Astrocyte of the spinal cord (primary cell): Measurements from ENCODE around the gene CDC42BPB.

ENCODE experiments used
- DNase-seq: peaks from one replicate; pipeline ENCODE4 v3.0.0; 2011; ENCODE audit warnings: low read depth, low spot score
- H3K4me3 ChIP-seq: 2 replicates; pipeline ENCODE4 v1.5.1; 2011; ENCODE audit warnings: low read depth, mild to moderate bottlenecking, low read length, moderate library complexity
- in situ Hi-C: cut with HindIII; loops from 2 replicates; pipeline ENCODE4 v1.10.0; 2017; ENCODE audit warnings: low sequenced_read_pairs
- TF ChIP-seq, protein P1 (sequence below): IDR thresholded peaks from 2 replicates; pipeline ENCODE4 v1.5.1; 2012; ENCODE audit warnings: low read depth, mild to moderate bottlenecking, low read length, inconsistent platforms

Gene CDC42BPB

DNA sequence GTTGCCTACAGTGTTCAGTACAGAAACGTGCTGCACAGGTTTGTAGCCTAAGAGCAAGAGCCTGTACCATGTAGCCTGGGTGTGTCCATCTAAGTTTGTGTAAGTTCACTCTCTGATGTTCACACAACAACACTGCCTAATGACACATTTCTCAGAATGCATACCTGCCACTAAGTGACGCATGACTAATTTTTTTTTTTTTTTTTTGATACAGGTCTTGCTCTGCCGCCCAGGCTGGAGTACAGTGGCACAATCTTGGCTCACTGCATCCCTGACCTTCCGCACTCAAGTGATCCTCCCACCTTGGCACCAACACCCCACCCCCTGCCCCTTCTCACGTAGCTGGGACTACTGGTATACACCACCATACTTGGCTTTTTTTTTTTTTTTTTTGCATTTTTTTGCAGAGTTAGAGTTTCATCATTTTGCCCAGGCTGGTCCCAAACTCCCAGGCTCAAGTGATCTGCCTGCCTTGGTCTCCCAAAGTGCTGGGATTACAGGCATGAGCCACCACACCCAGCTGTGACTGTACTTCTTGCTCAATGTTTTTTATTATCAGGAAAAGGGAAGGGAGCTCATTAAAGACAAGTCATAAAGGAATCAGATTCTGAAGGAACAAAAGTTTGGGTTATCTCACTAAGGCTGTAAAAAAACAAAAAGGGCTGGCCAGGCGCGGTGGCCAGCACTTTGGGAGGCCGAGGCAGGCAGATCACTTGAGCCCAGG is 10.0 kb upstream of the CDC42BPB start:
- in situ Hi-C loops = no loop called here
- TF ChIP-seq, protein P1, sequence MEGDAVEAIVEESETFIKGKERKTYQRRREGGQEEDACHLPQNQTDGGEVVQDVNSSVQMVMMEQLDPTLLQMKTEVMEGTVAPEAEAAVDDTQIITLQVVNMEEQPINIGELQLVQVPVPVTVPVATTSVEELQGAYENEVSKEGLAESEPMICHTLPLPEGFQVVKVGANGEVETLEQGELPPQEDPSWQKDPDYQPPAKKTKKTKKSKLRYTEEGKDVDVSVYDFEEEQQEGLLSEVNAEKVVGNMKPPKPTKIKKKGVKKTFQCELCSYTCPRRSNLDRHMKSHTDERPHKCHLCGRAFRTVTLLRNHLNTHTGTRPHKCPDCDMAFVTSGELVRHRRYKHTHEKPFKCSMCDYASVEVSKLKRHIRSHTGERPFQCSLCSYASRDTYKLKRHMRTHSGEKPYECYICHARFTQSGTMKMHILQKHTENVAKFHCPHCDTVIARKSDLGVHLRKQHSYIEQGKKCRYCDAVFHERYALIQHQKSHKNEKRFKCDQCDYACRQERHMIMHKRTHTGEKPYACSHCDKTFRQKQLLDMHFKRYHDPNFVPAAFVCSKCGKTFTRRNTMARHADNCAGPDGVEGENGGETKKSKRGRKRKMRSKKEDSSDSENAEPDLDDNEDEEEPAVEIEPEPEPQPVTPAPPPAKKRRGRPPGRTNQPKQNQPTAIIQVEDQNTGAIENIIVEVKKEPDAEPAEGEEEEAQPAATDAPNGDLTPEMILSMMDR = no peak
- no peak overlapping the region for H3K4me3 ChIP-seq
- no peak for DNase-seq

DNA sequence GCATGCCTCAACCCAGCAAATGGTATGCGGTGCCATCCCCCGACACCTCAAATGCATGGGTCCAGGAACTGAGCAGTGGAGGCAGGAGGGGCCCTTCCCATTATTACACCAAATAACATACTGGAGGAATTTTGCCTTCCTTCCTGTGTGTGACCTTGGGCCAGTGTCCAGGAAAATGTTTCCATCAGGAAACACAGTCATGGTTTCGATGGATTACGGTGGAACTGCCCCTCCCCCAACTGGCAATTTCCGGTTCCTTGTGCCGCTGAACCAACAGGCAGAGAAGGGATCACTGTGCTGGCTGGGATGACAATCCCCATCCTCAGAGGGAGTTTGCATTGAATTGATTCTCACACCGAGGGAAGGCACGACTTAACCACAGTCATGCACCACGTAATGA is 9.1 kb upstream of the CDC42BPB start:
- in situ Hi-C loops = no loop called here
- TF ChIP-seq, protein P1 = no peak
- no peak for DNase-seq
- no peak overlapping the region for H3K4me3 ChIP-seq

DNA sequence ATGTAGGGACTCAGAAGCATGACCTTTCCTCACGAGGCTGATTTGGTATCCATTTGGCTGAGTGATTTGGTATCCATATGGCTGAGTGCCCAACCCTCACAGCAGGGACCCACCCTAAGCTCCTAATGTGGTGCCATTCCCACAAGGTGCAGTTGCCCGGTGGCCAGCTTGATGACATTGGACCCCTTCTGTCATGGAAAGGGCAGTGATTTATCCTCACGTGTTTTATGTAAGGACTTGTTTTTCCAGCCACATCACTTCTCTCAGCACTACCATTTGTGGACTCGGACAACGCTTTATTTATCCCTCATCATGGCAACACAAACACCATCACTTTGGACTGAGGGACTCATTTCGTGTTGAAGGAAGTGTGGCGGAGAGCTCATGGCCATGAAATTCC is 8.5 kb upstream of the CDC42BPB start:
- H3K4me3 ChIP-seq = no peak overlapping the region
- TF ChIP-seq, protein P1 = no peak
- in situ Hi-C loops = no loop called here
- DNase-seq = no peak

DNA sequence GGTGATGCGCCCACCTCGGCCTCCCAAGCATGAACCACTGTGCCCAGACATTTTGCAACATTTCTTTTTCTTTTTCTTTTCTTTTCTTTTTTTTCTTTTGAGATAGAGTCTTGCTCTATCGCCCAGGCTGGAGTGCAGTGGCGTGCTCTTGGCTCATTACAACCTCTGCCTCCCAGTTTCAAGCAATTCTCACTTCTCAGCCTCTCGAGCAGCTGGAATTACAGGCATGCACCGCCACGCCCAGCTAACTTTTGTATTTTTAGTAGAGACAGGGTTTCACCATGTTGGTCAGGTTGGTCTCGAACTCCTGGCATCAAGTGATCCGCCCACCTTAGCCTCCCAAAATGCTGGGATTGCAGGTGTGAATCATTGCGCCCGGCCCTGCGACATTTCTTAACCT is 7.6 kb upstream of the CDC42BPB start:
- TF ChIP-seq, protein P1 = no peak
- no peak for DNase-seq
- in situ Hi-C loops = no loop called here
- no peak overlapping the region for H3K4me3 ChIP-seq

DNA sequence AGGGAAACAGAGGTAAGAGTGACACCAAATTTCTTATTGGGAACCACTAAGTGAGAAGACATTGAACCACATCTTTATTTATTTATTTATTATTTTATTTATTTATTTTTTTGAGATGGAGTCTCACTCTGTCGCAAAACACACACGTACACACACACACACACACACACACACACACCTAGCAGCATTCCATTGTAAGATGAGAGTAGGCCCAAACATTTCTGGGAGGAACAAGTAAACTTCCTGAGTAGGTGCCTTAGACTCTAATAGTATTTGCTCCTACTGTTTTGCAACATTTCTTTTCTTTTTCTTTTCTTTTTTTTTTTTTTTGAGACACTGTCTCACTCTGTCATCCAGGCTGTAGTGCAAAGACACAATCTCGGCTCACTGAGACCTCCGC is 7.1 kb upstream of the CDC42BPB start:
- TF ChIP-seq, protein P1 = no peak
- DNase-seq = no peak
- in situ Hi-C loops = no loop called here
- no peak overlapping the region for H3K4me3 ChIP-seq

DNA sequence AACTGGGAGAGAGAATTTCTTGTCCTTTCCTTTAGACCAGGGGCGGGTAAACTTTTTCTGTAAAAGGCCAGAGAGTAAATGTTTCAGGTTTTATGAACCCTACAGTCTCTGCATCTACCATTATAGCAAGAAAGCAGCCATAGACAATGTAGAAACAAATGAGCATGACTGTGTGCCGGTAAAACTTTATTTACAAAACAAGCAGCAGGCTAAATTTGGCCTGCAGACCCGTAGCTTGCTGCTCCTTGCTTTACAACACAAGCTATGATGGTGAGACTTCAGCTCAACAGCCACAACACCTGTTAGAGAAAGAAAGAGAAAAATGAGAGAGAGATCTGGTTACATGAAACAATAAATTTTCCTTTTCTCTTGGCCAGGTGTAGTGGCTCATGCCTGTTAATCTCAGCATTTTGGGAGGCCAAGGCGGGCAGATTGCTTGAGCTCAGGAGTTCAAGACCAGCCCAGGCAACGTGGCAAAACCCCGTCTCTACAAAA is 4.2 kb upstream of the CDC42BPB start:
- DNase-seq = no peak
- TF ChIP-seq, protein P1 = no peak
- H3K4me3 ChIP-seq = no peak overlapping the region
- in situ Hi-C loops = no loop called here

DNA sequence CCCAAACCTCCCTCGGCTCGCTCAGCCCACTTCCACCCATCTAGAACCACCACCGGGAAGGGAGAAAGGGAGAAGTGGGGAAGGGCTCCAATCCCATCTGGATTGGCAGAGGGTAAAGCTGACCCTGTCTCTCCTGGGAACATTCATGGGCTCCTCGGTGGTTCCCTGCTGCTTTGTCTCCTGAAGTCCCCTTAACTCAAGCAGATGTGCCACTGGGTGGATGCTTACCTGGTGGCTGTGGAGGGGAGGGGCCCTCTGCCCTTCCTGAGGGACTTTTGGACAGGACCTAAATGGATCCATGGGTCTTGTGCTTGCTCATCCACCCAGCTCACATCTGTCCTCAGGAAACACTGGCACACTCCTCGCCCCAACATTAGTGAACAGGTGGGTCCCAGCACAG is 2.2 kb upstream of the CDC42BPB start:
- TF ChIP-seq, protein P1 = no peak
- no peak for DNase-seq
- H3K4me3 ChIP-seq = no peak overlapping the region
- in situ Hi-C loops = no loop called here
